OCI-LY7 (cell line): ENCODE results near the gene RHOG.

Experiments
- CTCF ChIP-seq: fragments of 200-600 bp; sonication (generic); conservative IDR thresholded peaks from 2 replicates; pipeline ENCODE4 v1.5.1; 2014; ENCODE audit warnings: mild to moderate bottlenecking, antibody characterized with exemption, low read length, moderate library complexity, mixed read lengths
- EZH2phosphoT487 ChIP-seq: fragments of 200-600 bp; sonication (generic); IDR thresholded peaks from 2 replicates; pipeline ENCODE4 v1.6.1; 2018; ENCODE audit warnings: low read depth, borderline replicate concordance, mild to moderate bottlenecking, mixed run types, antibody characterized with exemption, low read length, moderate library complexity, mixed read lengths

GRCh38 chr11:3831378-3832239 is 9.2 kb downstream of the RHOG start:
- no peak for TF ChIP-seq CTCF
- no peak for TF ChIP-seq EZH2phosphoT487
